GM13976 (cell line): ENCODE measurements around the gene WBP1.
A peak's percentile ranks its signal among the peaks of the same experiment; 100 is the strongest.

Source experiments
- DNase-seq: peaks from one replicate; pipeline ENCODE4 v3.0.0; 2012; ENCODE audit warnings: low spot score
- in situ Hi-C: fragments of 300-500 bp; cut with MboI; formaldehyde crosslinking; loops from one replicate; pipeline ENCODE4 v1.12.0; 2022; ENCODE audit warnings: low sequenced_read_pairs, mixed read lengths, inconsistent platforms; ENCODE audit not compliant: unreplicated experiment
- TF ChIP-seq, protein P1 (sequence below): IDR thresholded peaks from 2 replicates; pipeline ENCODE4 v1.5.1; 2012; ENCODE audit warnings: borderline replicate concordance, mild to moderate bottlenecking; ENCODE audit not compliant: insufficient read depth; ENCODE audit errors: extremely low read depth, missing control alignments, control extremely low read depth

Gene WBP1

DNA sequence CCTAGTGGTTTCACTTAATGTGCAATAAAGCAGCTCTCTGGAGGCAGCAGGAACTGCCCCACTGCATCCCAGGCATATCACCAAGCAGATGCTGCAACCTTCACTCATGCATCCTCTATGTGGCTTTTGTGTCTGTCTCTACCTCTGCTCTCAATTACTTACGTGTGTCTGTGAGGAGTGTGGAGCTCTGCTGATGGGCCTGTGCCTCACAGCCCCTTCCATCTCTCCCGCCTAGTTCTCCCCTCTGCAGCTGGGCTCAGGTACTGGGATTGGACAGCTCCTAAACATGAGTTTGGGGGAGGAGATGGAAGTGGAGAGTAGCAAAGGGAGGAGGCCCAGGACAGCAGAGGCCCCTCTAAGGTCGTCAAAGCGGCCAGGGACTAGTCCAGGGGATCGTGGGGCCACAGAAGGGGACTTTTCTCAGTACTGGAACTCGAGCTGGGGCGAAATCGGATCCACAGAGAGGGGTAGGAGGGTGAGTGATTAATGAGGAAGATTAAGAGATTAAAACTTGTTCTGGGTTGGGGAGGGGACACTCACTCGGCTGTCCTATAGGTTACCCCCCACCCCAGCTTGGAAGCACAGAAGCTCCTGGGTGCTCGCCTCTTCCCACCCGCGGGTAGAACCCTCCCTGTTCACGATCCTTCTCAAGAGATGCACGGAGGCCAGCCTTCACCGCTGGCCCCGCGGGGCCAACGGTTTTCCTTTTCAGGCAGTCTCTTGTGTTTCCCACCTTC, 43.3 kb downstream of the WBP1 start:
- TF ChIP-seq, protein P1, sequence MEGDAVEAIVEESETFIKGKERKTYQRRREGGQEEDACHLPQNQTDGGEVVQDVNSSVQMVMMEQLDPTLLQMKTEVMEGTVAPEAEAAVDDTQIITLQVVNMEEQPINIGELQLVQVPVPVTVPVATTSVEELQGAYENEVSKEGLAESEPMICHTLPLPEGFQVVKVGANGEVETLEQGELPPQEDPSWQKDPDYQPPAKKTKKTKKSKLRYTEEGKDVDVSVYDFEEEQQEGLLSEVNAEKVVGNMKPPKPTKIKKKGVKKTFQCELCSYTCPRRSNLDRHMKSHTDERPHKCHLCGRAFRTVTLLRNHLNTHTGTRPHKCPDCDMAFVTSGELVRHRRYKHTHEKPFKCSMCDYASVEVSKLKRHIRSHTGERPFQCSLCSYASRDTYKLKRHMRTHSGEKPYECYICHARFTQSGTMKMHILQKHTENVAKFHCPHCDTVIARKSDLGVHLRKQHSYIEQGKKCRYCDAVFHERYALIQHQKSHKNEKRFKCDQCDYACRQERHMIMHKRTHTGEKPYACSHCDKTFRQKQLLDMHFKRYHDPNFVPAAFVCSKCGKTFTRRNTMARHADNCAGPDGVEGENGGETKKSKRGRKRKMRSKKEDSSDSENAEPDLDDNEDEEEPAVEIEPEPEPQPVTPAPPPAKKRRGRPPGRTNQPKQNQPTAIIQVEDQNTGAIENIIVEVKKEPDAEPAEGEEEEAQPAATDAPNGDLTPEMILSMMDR: no peak
- in situ Hi-C loops: no loop called here
- DNase-seq: no peak

DNA sequence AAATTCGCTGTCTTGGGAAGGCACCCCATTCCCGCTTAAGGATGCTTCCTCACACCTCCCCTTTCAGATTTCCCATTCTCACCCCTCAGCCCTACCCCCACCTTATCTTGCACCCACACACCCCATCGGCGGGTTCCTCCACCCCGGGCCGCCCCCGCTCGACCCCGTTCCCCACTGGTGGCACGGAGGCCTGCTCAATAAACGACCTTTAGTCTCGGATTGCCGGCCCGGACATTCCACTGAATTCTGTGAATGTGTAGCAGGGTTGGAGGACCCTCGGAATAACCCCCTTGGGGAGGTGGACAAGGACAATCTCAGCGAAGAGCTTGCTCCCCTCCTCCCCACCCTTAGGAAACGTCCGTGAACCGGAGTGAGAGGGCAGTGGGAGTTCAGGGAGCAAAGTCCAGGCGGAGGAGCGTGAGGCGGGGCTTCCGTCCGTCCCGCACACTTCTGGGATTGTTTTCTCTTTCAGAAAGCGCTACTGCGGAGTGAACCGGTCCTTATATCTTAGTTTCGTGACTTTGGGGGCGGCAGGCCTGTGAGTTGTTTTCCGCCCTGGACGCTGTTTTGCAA, 44.0 kb downstream of the WBP1 start:
- DNase-seq: no peak
- in situ Hi-C loops: no loop called here
- TF ChIP-seq, protein P1: no peak

DNA sequence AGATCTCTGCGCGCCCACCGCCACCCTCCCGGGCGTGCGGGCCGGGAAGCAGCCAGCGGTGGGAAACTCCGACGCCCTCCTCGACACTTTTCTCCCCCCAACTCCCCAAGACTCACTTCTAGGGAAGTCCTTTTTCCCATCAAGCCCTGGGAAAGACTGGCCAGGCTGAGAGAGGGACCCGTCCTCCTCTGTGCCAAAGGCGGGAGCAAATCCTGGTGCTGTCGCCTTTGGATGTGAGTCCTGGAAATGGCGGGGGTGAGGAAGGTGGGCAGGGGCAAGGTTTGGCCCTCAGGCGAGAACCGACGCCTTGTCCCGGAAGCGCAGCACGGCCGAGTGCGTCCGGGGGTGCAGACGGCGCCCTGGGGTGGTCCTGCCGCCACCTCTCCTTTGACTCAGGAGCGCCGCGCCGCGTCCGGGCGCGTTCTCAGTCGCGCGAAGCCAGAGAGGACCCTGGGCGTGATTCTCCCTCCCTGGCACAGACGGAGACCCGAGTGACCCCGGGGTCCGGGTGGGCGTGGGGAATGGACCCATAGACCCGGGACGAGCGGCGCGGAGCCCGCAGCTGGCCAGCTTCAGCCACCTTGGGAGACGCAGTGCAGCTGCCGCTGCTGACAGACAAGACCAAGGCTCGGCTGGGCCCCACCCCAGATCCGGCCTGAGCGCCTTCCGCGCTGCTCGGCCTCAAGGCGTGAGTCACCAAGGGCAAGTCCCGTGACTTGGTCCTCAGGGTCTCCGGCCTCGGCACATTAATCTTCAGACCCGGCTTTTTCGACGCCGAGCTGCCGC, 44.7 kb downstream of the WBP1 start:
- in situ Hi-C loops: no loop called here
- TF ChIP-seq, protein P1: peak; percentile 46
- peak; percentile 86 for DNase-seq

DNA sequence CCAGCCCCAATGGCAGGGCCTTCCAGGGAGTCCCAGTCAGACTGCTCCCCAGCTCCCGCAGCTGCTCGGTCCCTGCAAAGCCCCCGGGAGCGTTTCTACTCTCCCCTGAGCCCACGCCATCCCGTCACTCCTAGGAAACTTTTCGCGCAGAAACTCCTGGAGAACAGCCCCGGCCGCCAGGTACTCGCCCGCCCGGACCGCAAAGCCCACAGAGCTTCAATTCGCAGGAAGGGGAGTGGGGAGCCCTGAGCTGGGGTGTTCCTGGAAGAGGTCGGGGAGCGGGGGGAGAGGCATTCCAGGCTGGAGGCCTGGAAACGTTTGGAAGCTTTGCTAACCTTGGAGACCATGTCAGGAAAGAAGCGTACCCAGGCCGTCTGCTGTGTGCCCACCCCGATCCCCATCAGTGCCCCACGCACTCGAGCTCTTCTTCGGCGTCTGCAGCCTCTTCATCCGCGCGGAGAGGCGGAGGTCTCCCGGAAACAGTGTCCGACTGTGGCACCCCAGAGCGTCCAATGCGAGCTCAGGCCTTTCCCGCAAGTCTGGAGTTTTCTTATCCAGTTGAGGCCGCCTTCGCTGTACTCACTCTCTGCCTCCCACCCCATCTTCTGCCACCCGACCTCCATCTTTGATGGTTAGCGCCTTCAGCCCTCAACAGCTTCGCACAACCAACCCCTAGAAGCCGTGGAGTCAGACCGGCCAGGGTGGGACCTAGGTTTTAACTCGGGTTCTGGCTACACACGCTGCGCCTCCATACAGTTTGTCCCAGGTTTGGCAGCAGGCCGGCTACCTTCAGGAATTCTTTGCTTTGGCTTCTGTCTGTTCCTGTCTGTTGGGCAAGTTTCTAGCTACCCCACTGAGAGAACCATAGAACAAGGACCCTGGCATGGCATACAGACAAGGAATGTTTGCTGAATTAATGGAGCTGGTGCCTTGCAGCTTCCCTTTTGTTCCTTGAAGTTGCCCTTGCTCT, 45.6 kb downstream of the WBP1 start:
- no peak for DNase-seq
- in situ Hi-C loops: no loop called here
- TF ChIP-seq, protein P1: no peak

DNA sequence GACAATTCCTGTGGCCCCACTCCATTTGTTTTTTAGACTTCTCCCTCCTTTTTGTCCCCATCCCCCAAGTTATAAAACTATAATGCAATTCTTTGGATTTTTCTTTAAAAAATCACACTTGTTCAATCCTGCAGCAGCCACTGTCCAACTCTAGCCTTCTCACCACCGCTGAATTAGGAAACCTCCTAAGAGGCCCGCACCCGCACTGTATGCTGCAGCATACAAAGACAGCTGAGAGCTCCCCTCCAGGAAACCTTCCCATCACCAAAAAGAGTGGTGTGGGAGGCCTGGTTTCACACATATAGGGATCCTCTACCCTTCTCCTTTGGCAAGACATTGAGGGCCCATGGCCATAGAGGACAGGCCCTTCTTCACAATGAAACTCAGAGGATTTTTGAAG, 46.4 kb downstream of the WBP1 start:
- in situ Hi-C loops: no loop called here

More for the DNA sequence above, 46.4 kb downstream of the WBP1 start:
- DNase-seq: no peak
- TF ChIP-seq, protein P1: no peak
